Kidney capillary endothelial cell (primary cell): ENCODE measurements around the gene ZNF681.
A peak's percentile ranks its signal among the peaks of the same experiment; 100 is the strongest.
"Not testable (repeated sequence)": the region's sequence is repeated elsewhere in the genome, so short reads cannot be mapped to it uniquely, and the experiment has no call there.

Experiments used
- DNase-seq: peaks from one replicate; pipeline ENCODE4 v3.0.0-alpha.2; 2018; ENCODE audit warnings: low spot score

ZNF681 gene

DNA sequence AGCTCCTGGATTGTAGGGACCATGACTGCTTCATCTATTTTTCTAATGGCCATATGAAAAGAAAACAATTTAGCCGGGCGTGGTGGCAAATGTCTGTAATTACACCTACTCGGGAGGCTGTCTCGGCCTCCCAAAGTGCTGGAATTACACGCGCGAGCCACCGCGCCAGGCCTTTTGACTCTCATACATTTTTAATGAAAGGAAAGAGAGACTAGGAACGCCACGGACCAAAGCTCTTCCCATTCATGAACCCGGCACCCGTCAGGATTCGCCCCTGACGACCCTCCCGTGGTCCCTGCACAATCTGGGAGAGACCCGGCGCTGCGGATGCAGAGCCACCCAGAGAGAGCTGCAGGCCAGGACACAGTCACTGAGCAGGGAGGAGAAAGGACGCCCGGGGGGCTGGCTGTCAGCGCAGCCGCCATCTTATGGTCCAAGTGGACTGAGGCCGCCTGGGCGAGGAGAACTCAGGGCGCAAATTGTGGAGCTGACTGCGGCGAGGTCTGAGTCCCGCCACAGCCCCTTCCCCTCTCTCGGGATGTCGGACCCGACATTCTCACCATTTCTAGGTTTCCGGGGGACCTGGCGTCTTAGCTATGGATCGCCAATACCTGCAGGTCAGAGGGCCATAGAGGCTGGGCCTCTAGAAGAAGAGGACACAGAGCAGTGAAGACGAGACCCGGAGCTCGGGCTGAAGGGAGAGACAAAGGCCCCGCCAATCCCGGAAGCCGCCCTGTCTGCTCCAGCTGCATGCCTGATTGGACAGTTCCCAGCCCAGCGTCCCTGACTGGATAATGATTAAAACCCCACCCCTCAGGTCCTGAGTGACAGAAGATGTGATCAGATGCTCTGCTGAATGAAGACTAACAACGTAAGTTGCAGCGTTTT is at the start of gene ZNF681:
ZNF681 (minus strand) TSS at position 705 of the 888 bp plus-strand sequence; CDS start at position 563, 142 bp downstream.
- peak; percentile 83 for DNase-seq

- no peak for DNase-seq
Observed at GRCh38 chr19:23804676-23805075, 46.0 kb upstream of the ZNF681 start.

DNA sequence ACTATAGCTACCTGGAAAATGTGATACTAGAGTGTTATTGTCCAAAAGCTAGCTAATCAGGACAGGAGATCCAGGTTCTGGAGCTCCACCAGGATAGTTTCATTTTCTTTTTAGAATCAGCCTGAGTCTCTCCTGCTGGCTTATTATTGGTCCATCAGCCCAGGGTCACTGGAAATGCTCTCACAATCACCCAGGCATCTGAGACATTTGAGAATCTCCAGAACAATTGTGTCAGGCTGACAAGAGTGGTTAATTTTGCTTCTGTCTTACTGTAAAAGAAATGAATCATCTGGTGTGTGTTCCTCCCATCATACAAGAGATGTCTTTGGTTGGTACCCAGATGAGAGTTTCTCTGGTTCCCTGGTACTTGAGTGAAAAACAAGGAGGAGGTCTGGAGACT is 43.6 kb upstream of the ZNF681 start:
- no peak for DNase-seq

- DNase-seq: no peak
Observed at GRCh38 chr19:23801803-23802202, 43.1 kb upstream of the ZNF681 start.

DNA sequence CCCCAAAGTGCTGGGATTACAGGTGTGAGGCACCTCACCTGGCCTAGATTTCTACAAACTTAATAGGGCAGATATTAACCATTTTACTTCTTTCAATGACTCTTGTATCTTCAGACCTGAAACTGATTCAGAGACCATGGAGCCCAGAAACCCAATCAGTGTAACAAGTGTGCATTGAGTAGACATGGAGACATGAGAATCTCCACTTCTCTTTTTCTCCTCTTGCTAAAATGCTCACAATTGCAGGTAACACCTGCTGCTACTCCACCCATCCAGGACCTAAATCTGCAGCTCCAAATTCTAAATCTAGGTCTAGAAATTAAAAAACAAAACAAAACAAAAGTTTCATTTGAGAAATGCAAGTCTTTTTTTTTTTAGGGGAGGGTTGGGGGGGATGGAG is 42.2 kb upstream of the ZNF681 start:
- no peak for DNase-seq

- DNase-seq: no peak
Observed at GRCh38 chr19:23800271-23800670, 41.6 kb upstream of the ZNF681 start.

GRCh38 chr19:23799321-23799720 is 40.6 kb upstream of the ZNF681 start:
- no peak for DNase-seq

DNA sequence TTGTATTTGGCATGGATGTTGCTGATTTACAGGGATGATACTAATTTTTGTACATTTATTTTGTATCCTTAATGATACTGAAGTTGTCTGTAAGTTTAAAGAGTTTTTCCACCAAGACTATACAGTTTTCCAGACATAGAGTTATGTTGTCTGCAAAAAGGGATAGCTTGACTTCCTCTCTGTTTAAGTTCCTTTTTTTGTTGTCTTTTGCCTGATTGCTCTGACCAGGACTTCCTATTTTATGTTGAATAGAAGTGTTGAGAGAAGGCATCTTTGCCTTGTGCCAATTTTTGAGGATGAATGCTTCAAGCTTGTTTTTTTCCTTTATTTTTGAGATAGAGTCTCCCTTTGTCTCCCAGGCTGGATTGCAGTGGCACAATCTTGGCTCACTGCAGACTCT is 36.8 kb upstream of the ZNF681 start:
- DNase-seq: no peak

GRCh38 chr19:23792784-23793183 is 34.1 kb upstream of the ZNF681 start:
- no peak for DNase-seq

- no peak for DNase-seq
Observed at GRCh38 chr19:23790641-23791488, 32.2 kb upstream of the ZNF681 start.

GRCh38 chr19:23789246-23789645 is 30.6 kb upstream of the ZNF681 start:
- DNase-seq: no peak

- DNase-seq: no peak
Observed at GRCh38 chr19:23788411-23788810, 29.7 kb upstream of the ZNF681 start.

DNA sequence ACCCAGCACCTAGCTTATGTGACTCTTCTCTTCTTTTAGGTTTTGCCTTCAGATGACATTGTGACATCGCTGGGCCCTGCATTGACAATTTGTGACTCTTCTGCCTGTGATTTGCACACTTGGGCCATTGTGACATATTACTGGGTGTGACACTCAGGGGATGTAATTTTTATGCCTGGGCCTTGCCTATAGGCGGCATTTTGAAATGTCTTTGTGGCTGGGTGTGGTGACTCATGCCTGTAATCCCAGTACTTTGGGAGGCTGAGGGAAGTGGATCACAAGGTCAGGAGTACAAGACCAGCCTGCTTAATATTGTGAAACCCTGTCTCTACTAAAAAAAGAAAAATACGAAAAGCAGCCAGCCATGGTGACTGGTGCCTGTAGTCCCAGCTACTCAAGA is 28.4 kb upstream of the ZNF681 start:
- DNase-seq: no peak

DNA sequence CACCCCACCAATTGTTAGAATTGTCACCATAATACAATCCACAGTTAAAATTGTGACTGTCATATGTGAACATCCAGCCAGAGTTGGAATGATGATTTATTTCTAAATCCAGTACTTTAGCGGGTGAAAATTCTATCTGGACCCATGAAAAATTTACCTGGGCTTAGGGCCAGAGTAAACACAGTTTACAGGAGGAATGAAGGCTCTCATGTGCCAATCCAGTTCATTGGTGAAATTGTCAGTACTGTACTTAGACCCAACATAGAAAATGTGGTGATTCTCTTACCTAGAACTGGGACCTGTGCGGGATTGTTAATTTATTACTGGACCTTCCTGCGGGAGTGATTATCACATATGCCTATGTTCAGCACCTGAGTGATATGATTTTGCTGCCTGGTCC is 27.3 kb upstream of the ZNF681 start:
- DNase-seq: no peak

DNA sequence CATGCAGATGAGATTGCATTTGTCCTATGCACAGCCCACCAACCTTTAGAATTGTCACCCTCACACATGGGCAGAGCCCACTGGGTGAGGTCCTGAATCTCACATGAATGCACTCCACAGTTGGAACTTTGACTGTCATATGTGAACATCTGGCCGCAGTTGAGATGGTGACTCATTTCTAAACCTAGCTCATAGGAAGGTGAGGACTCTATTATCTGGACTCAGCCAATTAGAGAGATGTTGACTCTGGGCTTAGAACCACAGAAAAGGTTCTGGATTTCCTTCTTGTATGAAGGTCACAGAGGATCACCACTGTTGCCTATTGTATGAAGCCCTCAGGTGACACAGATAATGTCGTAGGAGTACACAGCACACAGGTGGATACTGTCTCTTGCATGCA is 25.6 kb upstream of the ZNF681 start:
- no peak for DNase-seq

DNA sequence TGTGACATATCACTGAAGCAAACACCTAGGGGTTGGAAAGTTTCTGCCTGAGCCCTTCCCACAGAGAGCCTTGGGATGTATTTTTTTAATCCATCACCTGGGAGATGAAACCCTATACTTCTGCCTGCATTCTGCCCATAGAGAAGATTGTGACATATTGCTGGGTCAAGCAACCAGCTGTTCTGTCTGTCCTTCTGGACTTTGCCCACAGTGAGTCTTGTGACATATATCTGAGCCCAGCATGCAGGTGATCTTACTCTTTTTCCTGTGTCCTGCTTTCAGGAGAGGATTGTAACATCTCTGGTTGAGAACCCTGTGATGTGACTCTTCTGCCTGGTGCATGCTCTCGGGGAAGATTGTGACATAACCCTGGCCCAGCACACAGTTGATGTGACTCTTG is 24.9 kb upstream of the ZNF681 start:
- no peak for DNase-seq

DNA sequence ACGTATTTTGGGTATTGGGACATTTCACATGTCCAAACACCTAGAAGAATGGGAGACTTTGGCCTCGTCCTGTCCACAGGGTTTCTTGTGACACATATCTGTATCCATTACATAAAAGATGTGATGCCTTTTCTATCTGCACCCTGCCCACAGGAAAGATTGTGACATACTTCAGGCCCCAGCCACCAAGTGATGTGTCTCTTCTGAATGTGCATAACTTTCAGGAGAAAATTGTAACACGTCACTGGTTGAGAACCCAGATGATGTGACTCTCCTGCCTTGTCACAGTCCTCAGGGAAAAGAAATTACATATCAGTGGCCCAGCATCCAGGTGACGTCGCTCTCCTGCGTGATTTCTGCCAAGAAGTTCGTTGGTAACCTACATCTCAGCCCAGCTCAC is 21.0 kb upstream of the ZNF681 start:
- DNase-seq: no peak

DNA sequence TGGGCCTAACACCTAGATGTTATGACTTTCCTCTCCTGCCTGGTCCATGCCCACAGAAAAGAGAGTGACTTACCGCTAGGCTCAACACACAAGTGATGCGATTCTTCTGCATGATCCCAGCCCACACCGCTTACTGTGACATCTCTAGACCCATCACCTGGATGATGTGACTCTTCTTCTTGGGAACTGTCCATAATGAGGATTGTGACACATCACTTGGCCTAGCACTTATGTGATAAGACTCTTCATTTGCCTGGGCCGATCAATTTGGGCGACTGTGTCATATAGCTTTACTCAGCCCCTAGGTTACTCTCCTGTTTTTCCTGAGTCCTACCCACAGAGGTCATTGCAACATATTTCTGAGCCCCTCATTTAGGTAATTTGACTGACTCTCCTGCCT is 19.9 kb upstream of the ZNF681 start:
- no peak for DNase-seq

DNA sequence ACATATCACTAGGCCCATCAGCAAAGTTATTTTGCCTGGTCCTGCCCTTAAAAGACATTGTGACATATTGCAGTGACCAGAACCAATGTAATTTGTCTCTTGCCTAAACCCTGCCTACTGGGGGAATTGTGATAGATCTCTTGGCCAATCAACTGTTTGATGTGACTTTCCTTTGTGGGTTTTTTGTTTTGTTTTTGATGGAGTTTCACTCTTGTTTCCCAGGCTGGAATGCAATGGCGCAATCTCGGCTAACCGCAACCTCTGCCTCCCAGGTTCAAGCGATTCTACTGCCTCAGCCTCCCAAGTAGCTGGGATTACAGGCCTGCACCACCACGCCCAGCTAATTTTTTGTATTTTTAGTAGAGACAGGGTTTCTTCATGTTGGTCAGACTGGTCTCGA is 19.3 kb upstream of the ZNF681 start:
- not testable (repeated sequence) for DNase-seq

- DNase-seq: no peak
Observed at GRCh38 chr19:23777216-23777615, 18.5 kb upstream of the ZNF681 start.

- DNase-seq: no peak
Observed at GRCh38 chr19:23776507-23777205, 18.0 kb upstream of the ZNF681 start.

GRCh38 chr19:23774524-23774971 is 15.9 kb upstream of the ZNF681 start:
- no peak for DNase-seq
